Melanocyte of skin (primary cell): Measurements from ENCODE around the gene NPY. TPM values are rescaled to one million over a fixed set of nuclear protein-coding genes. Genes with fewer than 3 reads are reported as not detected.

Source experiments
- total RNA-seq, 2 donors: library from RNA; depleted of rRNA; stranded (reverse); fragments of >200 nt; gene quantifications; 2 replicates each; pipeline ENCODE4 v1.2.3, GENCODE V29; 2012

The NPY gene
- total RNA-seq = not detected

GRCh38 chr7:24283897-24284698 lies at the start of gene NPY:
NPY (plus strand) TSS chr7:24284190; CDS start chr7:24285241, 1,051 bp downstream.

